GM10248 (cell line): ENCODE results near the gene UQCC5.

Experiments
- CTCF ChIA-PET: fragments of 300-600 bp; sonication (Branson Sonifier 250); formaldehyde crosslinking; extraction: SDS; loops from one replicate; lab custom pipeline; 2021; ENCODE audit warnings: antibody characterized with exemption; lab: Yijun Ruan, JAX
- POLR2A ChIA-PET: fragments of 350-650 bp; sonication (Branson Sonifier 250); formaldehyde crosslinking; extraction: SDS; loops from one replicate; lab custom pipeline; 2020; ENCODE audit warnings: antibody characterized with exemption; lab: Yijun Ruan, JAX
- DNase-seq: peaks from one replicate; pipeline ENCODE4 v3.0.0; 2012; ENCODE audit errors: extremely low spot score
- TF ChIP-seq, protein P1 (sequence below): IDR thresholded peaks from 2 replicates; pipeline ENCODE4 v1.5.1; 2012; ENCODE audit warnings: mild to moderate bottlenecking, low read depth; ENCODE audit errors: extremely low read depth, missing control alignments, control extremely low read depth

The UQCC5 gene

GRCh38 chr3:52490035-52490938 lies 46.1 kb upstream of the UQCC5 start:
- ChIA-PET CTCF (interaction anchor here (0.8 to 1.6 kb wide), 6 partner anchors 8 to 43 kb away, joined by 3 to 5 read pairs (median 3); no protein-coding TSS in a partner anchor), POLR2A (no interaction called here)
- TF ChIP-seq, protein P1, sequence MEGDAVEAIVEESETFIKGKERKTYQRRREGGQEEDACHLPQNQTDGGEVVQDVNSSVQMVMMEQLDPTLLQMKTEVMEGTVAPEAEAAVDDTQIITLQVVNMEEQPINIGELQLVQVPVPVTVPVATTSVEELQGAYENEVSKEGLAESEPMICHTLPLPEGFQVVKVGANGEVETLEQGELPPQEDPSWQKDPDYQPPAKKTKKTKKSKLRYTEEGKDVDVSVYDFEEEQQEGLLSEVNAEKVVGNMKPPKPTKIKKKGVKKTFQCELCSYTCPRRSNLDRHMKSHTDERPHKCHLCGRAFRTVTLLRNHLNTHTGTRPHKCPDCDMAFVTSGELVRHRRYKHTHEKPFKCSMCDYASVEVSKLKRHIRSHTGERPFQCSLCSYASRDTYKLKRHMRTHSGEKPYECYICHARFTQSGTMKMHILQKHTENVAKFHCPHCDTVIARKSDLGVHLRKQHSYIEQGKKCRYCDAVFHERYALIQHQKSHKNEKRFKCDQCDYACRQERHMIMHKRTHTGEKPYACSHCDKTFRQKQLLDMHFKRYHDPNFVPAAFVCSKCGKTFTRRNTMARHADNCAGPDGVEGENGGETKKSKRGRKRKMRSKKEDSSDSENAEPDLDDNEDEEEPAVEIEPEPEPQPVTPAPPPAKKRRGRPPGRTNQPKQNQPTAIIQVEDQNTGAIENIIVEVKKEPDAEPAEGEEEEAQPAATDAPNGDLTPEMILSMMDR: no peak
- no peak for DNase-seq

GRCh38 chr3:52490939-52491526 lies 45.4 kb upstream of the UQCC5 start:
- no peak for DNase-seq
- CTCF ChIA-PET: interaction anchor here (0.8 to 1.6 kb wide), 4 partner anchors 9 to 44 kb away, joined by 3 to 5 read pairs (median 3); no protein-coding TSS in a partner anchor
- TF ChIP-seq, protein P1: no peak
- POLR2A ChIA-PET: no interaction called here

GRCh38 chr3:52492059-52492458 lies 44.3 kb upstream of the UQCC5 start:
- TF ChIP-seq, protein P1: no peak
- ChIA-PET CTCF (interaction anchor here (1.1 kb wide), 1 partner anchor 35 kb away, joined by 3 read pairs; no protein-coding TSS in a partner anchor), POLR2A (no interaction called here)

DNA sequence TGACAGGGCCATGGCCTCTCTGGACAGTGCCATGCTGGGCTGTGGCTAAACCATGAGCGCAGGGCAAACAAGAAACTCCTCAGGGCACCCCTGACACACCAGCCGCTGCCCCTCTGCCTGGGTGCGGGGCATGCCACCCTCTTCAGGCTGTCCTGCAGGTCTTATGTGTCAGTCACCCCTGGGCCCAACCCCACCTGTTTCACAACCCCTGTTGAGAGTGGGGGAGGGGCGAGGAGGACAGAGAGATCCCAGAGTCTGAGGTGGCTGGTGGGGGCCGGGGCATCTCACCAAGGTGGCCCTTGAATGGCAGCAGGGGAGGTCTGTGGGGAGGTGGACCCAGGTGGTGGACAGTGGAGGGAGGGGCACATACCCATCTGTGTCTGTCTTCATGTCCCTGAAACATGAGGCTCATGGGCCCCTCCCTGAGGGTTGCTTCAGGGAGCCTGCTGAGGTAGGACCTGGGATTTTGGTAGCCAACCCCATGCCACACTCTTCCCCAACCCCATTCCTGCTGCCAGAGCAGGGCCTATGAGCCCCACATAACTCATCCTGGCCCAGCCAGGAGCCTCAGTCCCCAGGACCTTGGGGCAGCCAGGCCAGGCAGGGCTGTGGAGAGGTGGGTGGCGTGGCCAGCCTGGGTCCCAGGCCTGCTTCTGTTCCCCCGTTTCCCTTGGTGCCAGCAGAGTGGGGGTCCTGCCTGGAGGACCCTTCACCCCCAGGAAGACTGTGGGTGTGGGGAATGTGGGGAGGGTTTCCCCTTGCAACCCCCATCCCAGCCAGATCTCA lies 43.0 kb upstream of the UQCC5 start:
- ChIA-PET POLR2A (no interaction called here), CTCF (no interaction called here)

More at GRCh38 chr3:52492059-52492458, 44.3 kb upstream of the UQCC5 start:
- DNase-seq: no peak

DNA sequence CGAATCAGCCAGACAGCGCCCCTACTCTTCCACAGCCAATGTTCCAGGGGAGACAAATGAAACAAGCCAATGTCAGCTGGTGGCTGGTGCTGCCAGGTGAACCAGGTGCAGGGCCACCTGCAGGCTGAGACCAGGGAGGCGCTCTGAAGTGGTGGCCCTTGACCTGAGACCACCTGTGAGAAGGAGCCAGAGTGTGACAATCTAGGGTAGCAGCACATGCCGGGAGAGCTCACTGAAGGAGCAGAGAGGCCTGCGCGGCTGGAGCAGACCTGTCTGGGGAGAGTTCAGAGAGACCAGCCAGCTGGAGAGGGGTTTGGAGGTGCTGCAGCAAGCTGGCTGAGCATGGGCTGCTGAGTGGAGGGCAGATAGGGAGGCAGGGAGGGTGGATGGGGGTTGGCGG lies 42.0 kb upstream of the UQCC5 start:
- POLR2A ChIA-PET: no interaction called here
- no peak for DNase-seq
- TF ChIP-seq, protein P1: no peak
- CTCF ChIA-PET: no interaction called here

More for the DNA sequence above, 43.0 kb upstream of the UQCC5 start:
- TF ChIP-seq, protein P1: no peak
- no peak for DNase-seq
